ENCODE results near the gene MACROD2.

DNA sequence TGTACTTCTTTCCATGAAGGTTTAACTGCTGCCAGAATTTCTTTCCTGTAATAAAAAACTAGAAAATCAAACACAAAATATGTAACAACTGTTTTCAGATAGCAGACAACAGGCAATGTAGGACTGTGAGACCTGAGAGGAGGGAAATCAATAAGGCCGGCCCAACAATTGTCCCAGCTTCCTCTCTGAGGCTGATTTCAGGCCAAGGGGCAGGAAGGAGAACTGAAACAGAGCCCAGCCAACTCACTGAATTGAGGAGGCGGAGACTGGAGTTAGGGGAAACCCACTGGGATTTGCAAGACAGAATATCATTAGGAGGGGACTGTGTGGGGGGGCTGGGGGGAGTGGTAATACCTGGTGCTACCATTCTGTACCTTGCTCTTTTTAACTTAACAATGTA is 299.9 kb downstream of the MACROD2 start:
- TF ChIP-seq, protein P1, sequence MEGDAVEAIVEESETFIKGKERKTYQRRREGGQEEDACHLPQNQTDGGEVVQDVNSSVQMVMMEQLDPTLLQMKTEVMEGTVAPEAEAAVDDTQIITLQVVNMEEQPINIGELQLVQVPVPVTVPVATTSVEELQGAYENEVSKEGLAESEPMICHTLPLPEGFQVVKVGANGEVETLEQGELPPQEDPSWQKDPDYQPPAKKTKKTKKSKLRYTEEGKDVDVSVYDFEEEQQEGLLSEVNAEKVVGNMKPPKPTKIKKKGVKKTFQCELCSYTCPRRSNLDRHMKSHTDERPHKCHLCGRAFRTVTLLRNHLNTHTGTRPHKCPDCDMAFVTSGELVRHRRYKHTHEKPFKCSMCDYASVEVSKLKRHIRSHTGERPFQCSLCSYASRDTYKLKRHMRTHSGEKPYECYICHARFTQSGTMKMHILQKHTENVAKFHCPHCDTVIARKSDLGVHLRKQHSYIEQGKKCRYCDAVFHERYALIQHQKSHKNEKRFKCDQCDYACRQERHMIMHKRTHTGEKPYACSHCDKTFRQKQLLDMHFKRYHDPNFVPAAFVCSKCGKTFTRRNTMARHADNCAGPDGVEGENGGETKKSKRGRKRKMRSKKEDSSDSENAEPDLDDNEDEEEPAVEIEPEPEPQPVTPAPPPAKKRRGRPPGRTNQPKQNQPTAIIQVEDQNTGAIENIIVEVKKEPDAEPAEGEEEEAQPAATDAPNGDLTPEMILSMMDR (IDR thresholded peaks at IDR 0.05): no peak
- no peak for TF ChIP-seq POLR2AphosphoS5 (IDR thresholded peaks at IDR 0.05)
